ENCODE data around the gene SPTBN2.

Gene SPTBN2

GRCh38 chr11:66701432-66702240 lies 27.4 kb downstream of the SPTBN2 start:
- DNase-seq = no peak

DNA sequence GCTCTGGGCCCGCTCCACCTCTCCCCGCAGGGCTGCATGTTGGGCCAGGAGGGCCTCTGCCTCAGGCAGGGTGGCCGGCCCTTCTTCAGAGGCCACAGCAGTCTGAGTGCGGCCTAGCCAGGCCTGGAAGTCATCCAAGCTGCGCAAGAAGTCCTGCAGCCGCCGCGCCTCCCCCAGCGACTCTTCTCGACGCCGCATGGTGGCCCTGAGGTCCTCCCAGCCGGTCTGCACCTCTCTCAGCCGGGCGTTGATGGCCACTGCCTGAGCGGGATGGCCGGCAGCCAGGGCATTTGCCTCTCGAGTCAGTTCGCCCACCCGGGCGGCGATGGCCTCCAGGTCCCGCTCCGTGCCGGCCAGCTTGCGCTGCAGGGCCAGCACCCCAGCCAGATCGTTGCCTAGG lies 28.3 kb downstream of the SPTBN2 start:
- no peak for DNase-seq

- DNase-seq = no peak
Measured at GRCh38 chr11:66700337-66700736, 28.7 kb downstream of the SPTBN2 start.

- DNase-seq = no peak
Measured at GRCh38 chr11:66698491-66698890, 30.5 kb downstream of the SPTBN2 start.

DNA sequence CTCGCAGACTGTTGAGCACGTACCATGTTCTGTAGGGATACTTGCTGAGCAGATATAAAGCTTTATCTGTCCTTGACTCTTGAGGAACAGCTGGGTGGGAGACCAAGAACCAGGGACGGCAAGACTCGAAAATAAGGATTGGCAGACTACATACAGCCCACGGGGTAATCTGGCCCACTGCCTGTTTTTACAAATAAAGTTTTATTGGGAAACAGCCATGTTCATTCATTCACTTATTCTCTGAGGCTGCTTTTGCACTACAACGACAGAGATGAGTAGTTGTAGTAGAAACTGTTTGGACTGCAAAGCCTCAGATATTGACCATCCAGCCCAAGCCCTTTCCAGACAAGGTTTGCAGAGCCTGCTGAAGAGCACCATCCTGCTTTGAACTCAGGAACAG lies 31.0 kb downstream of the SPTBN2 start:
- DNase-seq = no peak

GRCh38 chr11:66696146-66696545 lies 32.9 kb downstream of the SPTBN2 start:
- DNase-seq = no peak

GRCh38 chr11:66694732-66695207 lies 34.2 kb downstream of the SPTBN2 start:
- peak; percentile 53 to 74 for DNase-seq

GRCh38 chr11:66694056-66694410 lies 35.0 kb downstream of the SPTBN2 start:
- no peak for DNase-seq

DNA sequence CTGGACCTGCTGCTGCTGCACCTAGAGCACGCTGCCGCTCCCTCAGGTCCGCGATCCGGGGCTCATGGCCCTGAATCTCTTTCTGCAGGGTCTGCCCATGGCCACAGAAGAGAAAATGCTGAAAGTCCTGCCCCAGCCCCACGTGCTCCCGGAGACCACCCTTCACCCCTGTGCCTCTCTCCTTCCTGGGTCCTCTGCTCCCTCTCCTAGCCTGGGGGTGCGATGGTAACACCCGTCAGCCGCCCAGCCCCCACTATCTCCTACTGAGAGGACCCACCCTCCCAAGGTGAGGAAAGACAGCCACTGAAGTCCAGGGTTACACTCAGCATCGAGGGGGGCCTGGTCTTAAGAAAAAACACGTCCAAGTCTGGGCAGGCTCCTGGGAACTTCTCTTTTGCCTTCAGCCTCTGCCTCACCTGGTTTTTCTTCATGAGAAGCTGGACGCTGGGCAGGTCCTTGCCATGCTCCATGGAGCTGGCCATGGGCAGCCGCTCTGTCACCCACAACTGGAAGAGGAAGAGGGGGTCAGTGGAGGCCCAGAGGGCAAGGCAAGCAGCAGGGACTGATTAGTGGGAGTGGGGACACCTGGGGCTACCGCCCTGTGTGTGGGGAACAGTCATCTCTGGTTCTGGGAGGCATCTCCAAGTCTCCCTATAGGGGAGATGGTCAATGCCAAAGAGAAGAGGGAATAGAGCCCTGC lies 35.5 kb downstream of the SPTBN2 start:
- no peak for DNase-seq

DNA sequence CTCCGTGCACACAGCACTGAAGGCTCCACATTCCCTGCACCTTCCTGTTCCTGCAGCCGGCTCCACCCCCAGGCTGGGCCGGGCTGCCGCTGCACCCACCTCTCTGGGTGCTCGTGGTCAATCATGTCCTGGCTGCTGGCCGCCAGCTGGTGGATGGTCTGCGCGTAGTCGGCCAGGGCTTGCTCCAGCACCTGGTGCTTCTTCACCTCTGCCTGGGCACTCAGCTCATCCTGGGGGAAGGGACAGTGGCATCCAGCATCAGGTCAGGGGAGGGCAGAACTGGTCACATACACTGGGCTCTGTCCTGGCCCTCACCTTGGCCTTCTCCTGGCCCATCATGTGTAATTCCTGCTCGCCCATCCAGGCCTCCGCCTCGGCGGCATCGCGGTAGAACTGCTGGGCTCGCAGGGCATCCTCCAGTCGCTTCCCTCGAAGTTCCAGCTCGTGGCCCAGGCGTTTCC lies 36.1 kb downstream of the SPTBN2 start:
- no peak for DNase-seq

GRCh38 chr11:66692446-66692845 lies 36.6 kb downstream of the SPTBN2 start:
- no peak for DNase-seq

GRCh38 chr11:66691311-66691980 lies 37.6 kb downstream of the SPTBN2 start:
- DNase-seq = no peak

GRCh38 chr11:66689661-66690590 lies 39.1 kb downstream of the SPTBN2 start:
- no peak for DNase-seq

GRCh38 chr11:66688561-66689534 lies 40.2 kb downstream of the SPTBN2 start:
- DNase-seq = no peak

GRCh38 chr11:66687831-66688281 lies 41.2 kb downstream of the SPTBN2 start:
- no peak for DNase-seq

GRCh38 chr11:66686801-66687750 lies 41.9 kb downstream of the SPTBN2 start:
- DNase-seq = no peak

- DNase-seq = no peak
Measured at GRCh38 chr11:66686100-66686785, 42.8 kb downstream of the SPTBN2 start.

- DNase-seq = no peak
Measured at GRCh38 chr11:66685276-66686099, 43.5 kb downstream of the SPTBN2 start.
